Measurements from ENCODE around the gene HARS2. TPM values are rescaled to one million over a fixed set of nuclear protein-coding genes. Genes with fewer than 3 reads are reported as not detected.

HARS2 gene
- total and polyA plus RNA-seq, 10 of the 15 experiments (the other 5 are each of a cell fraction or from before 2014, with no cell fraction given) = 9.3 to 34.3 (median 24.8) TPM

DNA sequence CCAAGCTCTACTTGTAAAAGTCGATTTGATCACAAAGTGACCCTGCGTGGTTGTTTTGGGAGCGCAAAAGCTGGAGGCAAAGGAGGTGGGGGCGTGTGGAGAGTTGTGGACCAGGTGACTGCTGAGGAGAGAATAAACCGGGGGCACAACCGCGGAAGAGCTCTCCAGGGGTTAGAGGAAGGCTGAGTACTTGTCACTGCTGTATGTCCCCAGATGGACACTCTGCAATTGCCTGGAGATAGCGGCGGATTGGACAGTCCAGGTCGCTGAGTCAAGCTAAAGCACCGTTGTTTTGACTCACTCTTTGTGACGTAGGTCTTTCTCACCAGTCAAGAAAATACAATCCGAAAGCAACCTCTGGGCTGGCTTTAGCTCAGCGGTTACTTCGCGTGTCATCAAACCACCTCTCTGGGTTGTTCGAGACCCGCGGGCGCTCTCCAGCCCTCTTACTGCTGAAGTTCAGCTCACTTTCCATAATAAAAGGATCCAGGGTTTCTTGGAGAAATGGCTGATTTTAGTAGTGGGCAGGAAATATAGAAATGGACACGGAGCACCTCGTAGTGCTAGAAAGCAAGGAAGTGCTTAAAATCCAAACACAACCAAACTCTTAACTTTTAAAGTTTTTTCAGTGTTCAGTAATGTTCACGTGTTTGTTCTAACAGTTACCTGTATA, 34.7 kb downstream of the HARS2 start (continued):
- no peak for TF ChIP-seq NFYB (IDR thresholded peaks at IDR 0.05; ENCODE audit: insufficient read depth, low read depth, low read length)
- TF ChIP-seq TCF12 (IDR thresholded peaks at IDR 0.05; ENCODE audit: low read depth, low read length) = no peak
- TF ChIP-seq TCF3 (IDR thresholded peaks at IDR 0.05; ENCODE audit: borderline replicate concordance, insufficient read depth, low read depth, low read length) = no peak
- TF ChIP-seq, protein P1, sequence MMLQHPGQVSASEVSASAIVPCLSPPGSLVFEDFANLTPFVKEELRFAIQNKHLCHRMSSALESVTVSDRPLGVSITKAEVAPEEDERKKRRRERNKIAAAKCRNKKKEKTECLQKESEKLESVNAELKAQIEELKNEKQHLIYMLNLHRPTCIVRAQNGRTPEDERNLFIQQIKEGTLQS (IDR thresholded peaks at IDR 0.05; ENCODE audit: borderline replicate concordance, extremely low read depth, low read depth, low read length) = no peak
- TF ChIP-seq, protein P2, sequence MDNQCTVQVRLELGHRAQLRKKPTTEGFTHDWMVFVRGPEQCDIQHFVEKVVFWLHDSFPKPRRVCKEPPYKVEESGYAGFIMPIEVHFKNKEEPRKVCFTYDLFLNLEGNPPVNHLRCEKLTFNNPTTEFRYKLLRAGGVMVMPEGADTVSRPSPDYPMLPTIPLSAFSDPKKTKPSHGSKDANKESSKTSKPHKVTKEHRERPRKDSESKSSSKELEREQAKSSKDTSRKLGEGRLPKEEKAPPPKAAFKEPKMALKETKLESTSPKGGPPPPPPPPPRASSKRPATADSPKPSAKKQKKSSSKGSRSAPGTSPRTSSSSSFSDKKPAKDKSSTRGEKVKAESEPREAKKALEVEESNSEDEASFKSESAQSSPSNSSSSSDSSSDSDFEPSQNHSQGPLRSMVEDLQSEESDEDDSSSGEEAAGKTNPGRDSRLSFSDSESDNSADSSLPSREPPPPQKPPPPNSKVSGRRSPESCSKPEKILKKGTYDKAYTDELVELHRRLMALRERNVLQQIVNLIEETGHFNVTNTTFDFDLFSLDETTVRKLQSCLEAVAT (IDR thresholded peaks at IDR 0.05) = 0 out of 2 replicates have a peak, but pooled peaks have one; percentile 17
- TF ChIP-seq PAX8 (IDR thresholded peaks at IDR 0.05) = no peak
- no peak for TF ChIP-seq SMC3 (IDR thresholded peaks at IDR 0.05; ENCODE audit: borderline replicate concordance, low read length)
- TF ChIP-seq BCL11A (IDR thresholded peaks at IDR 0.05; ENCODE audit: low read depth, low read length) = no peak
- peak; percentile 71 to 79 for TF ChIP-seq IKZF2 (IDR thresholded peaks at IDR 0.05)
- TF ChIP-seq SREBF2 (IDR thresholded peaks at IDR 0.05; ENCODE audit: low read length) = peak; percentile 88
- TF ChIP-seq, protein P3, sequence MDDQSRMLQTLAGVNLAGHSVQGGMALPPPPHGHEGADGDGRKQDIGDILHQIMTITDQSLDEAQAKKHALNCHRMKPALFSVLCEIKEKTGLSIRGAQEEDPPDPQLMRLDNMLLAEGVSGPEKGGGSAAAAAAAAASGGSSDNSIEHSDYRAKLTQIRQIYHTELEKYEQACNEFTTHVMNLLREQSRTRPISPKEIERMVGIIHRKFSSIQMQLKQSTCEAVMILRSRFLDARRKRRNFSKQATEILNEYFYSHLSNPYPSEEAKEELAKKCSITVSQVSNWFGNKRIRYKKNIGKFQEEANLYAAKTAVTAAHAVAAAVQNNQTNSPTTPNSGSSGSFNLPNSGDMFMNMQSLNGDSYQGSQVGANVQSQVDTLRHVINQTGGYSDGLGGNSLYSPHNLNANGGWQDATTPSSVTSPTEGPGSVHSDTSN (IDR thresholded peaks at IDR 0.05; ENCODE audit: insufficient replicate concordance, low read depth, low read length) = no peak
- TF ChIP-seq PML (IDR thresholded peaks at IDR 0.05; ENCODE audit: low read length) = no peak
- no peak for TF ChIP-seq KLF5 (IDR thresholded peaks at IDR 0.05; ENCODE audit: partially characterized antibody)
- TF ChIP-seq, protein P4, sequence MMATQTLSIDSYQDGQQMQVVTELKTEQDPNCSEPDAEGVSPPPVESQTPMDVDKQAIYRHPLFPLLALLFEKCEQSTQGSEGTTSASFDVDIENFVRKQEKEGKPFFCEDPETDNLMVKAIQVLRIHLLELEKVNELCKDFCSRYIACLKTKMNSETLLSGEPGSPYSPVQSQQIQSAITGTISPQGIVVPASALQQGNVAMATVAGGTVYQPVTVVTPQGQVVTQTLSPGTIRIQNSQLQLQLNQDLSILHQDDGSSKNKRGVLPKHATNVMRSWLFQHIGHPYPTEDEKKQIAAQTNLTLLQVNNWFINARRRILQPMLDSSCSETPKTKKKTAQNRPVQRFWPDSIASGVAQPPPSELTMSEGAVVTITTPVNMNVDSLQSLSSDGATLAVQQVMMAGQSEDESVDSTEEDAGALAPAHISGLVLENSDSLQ (IDR thresholded peaks at IDR 0.05) = peak; percentile 38; the same call in 1 of the 2 replicates
- TF ChIP-seq WRNIP1 (IDR thresholded peaks at IDR 0.05; ENCODE audit: borderline replicate concordance, low read depth, low read length) = no peak
- TF ChIP-seq EGR1 (IDR thresholded peaks at IDR 0.05; ENCODE audit: borderline replicate concordance in 1 of 2, low read depth in 2 of 2, low read length in 2 of 2) = no peak
- peak; percentile 97 for TF ChIP-seq CREM (IDR thresholded peaks at IDR 0.05; ENCODE audit: low read depth)
- TF ChIP-seq NBN (IDR thresholded peaks at IDR 0.05) = peak; percentile 54; the same call in 1 of the 2 replicates
- TF ChIP-seq, protein P5, sequence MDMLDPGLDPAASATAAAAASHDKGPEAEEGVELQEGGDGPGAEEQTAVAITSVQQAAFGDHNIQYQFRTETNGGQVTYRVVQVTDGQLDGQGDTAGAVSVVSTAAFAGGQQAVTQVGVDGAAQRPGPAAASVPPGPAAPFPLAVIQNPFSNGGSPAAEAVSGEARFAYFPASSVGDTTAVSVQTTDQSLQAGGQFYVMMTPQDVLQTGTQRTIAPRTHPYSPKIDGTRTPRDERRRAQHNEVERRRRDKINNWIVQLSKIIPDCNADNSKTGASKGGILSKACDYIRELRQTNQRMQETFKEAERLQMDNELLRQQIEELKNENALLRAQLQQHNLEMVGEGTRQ (IDR thresholded peaks at IDR 0.05; ENCODE audit: borderline replicate concordance, low read depth, low read length) = no peak
- TF ChIP-seq, protein P6, sequence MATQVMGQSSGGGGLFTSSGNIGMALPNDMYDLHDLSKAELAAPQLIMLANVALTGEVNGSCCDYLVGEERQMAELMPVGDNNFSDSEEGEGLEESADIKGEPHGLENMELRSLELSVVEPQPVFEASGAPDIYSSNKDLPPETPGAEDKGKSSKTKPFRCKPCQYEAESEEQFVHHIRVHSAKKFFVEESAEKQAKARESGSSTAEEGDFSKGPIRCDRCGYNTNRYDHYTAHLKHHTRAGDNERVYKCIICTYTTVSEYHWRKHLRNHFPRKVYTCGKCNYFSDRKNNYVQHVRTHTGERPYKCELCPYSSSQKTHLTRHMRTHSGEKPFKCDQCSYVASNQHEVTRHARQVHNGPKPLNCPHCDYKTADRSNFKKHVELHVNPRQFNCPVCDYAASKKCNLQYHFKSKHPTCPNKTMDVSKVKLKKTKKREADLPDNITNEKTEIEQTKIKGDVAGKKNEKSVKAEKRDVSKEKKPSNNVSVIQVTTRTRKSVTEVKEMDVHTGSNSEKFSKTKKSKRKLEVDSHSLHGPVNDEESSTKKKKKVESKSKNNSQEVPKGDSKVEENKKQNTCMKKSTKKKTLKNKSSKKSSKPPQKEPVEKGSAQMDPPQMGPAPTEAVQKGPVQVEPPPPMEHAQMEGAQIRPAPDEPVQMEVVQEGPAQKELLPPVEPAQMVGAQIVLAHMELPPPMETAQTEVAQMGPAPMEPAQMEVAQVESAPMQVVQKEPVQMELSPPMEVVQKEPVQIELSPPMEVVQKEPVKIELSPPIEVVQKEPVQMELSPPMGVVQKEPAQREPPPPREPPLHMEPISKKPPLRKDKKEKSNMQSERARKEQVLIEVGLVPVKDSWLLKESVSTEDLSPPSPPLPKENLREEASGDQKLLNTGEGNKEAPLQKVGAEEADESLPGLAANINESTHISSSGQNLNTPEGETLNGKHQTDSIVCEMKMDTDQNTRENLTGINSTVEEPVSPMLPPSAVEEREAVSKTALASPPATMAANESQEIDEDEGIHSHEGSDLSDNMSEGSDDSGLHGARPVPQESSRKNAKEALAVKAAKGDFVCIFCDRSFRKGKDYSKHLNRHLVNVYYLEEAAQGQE (IDR thresholded peaks at IDR 0.05; ENCODE audit: low read depth, low read length) = peak; percentile 91

Measured in GM12878 (cell line).